ENCODE data around the gene ITGAL.
A peak's percentile ranks its signal among the peaks of the same experiment; 100 is the strongest.
"Not testable (repeated sequence)": the region's sequence is repeated elsewhere in the genome, so short reads cannot be mapped to it uniquely, and the experiment has no call there.

Gene ITGAL

GRCh38 chr16:30493941-30494488 is 21.5 kb downstream of the ITGAL start:
- DNase-seq = no peak

GRCh38 chr16:30494709-30495108 is 22.2 kb downstream of the ITGAL start:
- DNase-seq = no peak

- no peak for DNase-seq
Observed at GRCh38 chr16:30499284-30499683, 26.7 kb downstream of the ITGAL start.

DNA sequence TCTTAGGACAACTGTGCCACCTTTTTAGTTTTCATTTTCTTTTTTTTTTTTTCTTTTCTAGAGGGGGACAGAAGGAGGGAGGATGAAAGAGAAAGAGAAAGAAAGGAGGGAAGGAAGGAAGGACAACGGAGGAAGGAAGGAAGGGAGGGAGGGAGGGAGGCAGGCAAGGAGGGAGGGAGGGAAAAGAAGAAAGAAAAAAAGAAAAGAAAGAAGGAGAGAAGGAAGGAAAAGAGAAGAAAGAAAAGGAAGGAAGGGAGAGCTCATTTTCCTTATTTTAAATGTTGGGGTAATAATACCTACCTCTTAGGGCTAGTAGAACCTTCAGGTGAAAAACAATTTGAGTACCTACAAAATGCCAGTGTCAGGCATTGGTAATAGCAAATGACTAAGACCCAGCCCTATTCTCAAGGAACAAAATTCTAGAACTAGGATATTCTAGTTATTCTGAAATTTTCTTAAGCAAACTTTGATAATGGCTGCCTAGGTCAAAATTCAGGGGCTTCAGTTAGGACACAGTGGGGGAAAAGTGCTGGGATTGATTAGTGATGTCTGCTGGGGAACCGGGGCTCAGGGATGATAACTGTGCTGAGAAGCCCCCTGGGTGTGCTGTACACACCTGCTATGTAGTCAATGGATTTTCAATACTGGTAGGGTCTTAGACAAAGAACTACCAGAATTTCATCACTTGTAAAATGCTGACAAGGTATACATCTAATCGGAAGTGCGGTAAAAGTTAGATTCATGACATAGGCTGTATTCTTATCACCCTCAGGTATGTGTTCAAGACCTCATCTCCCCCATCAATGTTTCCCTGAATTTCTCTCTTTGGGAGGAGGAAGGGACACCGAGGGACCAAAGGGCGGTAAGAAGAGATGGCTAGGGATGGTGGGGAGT is 31.1 kb downstream of the ITGAL start:
- DNase-seq = no peak

DNA sequence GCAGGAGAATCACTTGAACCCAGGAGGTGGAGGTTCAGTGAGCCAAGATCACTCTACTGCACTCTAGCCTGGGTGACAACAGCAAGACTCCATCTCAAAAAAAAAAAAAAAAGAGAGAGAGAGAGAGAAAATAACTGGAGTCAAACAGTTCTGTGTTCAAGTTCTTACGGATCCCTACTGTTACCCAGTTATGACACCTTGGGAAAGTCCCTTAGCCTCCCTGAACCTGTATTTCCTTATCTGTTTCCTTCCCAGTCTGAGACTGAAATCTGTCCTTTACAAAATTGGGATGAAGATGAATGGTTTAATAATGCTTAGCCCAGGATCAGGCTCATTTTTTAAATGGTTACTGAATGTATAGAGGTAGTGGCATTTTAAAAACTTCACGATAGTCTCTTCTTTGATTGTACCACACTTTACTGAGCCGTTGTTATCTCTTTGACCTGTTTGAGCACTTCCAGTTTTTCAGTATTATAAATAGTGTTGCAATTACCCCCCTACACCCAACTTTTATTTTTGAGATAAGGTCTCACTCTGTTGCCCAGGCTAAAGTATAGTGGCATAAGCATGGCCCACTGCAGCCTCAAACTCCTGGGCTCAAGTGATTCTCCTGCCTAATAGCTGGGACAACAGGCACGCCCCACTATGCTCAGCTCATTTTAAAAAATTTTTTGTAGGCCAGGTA is 36.7 kb downstream of the ITGAL start:
- no peak for DNase-seq

GRCh38 chr16:30510376-30510938 is 37.9 kb downstream of the ITGAL start:
- no peak for DNase-seq

- DNase-seq = no peak
Observed at GRCh38 chr16:30511509-30511908, 39.0 kb downstream of the ITGAL start.

DNA sequence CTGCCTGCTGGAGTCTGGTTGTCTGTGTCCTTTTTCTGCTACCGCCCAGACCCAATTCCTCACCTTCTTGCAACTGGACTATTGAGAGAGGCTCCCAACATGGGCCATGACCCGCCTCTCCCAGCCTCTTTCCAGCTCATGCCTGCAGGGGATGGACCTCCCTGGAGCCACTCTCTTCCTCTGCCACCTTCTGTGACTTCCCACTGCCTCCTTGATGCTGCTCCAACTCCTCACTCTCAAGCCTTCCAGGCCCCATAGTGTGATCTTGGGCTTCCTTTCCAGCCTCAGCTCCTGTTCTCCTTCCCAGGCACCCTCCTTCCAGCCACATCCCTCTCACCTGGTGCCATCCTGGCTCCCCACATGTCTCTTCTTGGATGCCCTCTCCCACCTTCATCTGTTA is 42.7 kb downstream of the ITGAL start:
- no peak for DNase-seq

- DNase-seq = no peak
Observed at GRCh38 chr16:30518552-30518951, 46.0 kb downstream of the ITGAL start.

GRCh38 chr16:30519120-30520049 is 46.8 kb downstream of the ITGAL start:
- DNase-seq = no peak

- DNase-seq = no peak
Observed at GRCh38 chr16:30521476-30521872, 48.9 kb downstream of the ITGAL start.

- no peak for DNase-seq
Observed at GRCh38 chr16:30521873-30522641, 49.5 kb downstream of the ITGAL start.

- not testable (repeated sequence) for DNase-seq
Observed at GRCh38 chr16:30522702-30523463, 50.3 kb downstream of the ITGAL start.

- DNase-seq = no peak
Observed at GRCh38 chr16:30523768-30524574, 51.4 kb downstream of the ITGAL start.

- no peak for DNase-seq
Observed at GRCh38 chr16:30524575-30525568, 52.3 kb downstream of the ITGAL start.

GRCh38 chr16:30525844-30526136 is 53.2 kb downstream of the ITGAL start:
- DNase-seq = no peak

DNA sequence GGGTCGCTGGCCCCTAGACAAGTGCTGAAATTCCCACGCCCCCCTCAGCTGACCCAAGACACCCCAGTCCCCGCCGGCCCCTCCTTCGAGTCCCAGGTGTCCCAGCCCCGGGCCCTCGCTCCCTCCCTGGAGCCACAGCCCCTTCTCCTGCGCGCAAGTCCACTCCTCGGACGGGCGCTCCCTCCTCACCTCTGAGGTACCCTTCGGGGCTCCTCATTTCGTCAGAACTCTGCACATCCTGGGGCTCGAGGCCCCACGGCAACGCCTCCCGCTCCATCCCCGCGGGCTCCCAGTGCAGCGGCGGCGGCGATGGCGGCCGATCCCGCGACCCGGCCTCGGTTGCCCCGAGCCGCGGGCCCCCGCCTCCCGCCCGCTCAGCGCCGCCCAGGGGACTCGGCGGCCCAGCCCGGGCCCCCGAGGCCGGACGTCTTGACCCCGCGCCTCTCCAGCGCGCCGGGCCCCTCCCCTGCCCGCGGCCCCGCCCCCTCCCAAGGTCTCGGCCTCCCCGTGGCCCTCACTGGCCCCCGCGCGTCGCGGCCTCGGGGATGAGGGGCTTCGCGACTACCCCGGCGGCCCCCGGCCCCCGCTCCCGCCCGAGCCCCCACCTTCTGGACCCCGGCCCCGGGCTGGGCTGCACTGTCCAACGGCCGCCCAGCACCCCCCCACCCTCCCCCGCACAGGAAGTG is 53.7 kb downstream of the ITGAL start, which contains the start of gene ZNF768:
ZNF768 (minus strand) TSS at position 430 of the 686 bp plus-strand sequence; CDS start at position 277, 153 bp downstream.
- peak; percentile 28 for DNase-seq

All from activated CD8-positive, alpha-beta memory T cell treated with anti-CD3 and anti-CD28 coated beads, Interleukin-2, amount 50 U/mL, for 4 hours (primary cell).